Neural crest cell (in vitro differentiated cells): ENCODE data around the gene UVRAG. TPM values are rescaled to one million over a fixed set of nuclear protein-coding genes. Genes with fewer than 3 reads are reported as not detected.

Experiments
- DNase-seq: peaks from one replicate; pipeline ENCODE4 v3.0.0; 2021; ENCODE audit warnings: low read depth, mixed read lengths, low spot score
- H3K27ac Mint-ChIP-seq: one replicate; pipeline ENCODE4 v1.8.0; 2021; ENCODE audit warnings: mild to moderate bottlenecking, mixed read lengths; ENCODE audit not compliant: unreplicated experiment
- H3K27me3 Mint-ChIP-seq: 2 replicates; pipeline ENCODE4 v1.8.0; 2021; ENCODE audit warnings: low read depth, mild to moderate bottlenecking, mixed read lengths
- H3K36me3 Mint-ChIP-seq: 2 replicates; pipeline ENCODE4 v1.8.0; 2021; ENCODE audit warnings: low read depth, mild to moderate bottlenecking, mixed read lengths
- H3K4me1 Mint-ChIP-seq: 2 replicates; pipeline ENCODE4 v1.8.0; 2021; ENCODE audit warnings: mixed read lengths
- H3K4me3 Mint-ChIP-seq: one replicate; pipeline ENCODE4 v1.8.0; 2021; ENCODE audit warnings: mild to moderate bottlenecking, mixed read lengths
- H3K9me3 Mint-ChIP-seq: 2 replicates; pipeline ENCODE4 v1.8.0; 2021; ENCODE audit warnings: mixed read lengths
- total RNA-seq: library from RNA; stranded (reverse); gene quantifications from 2 replicates; pipeline ENCODE4 v1.2.1, GENCODE V29; 2021
- TF ChIP-seq, protein P1 (sequence below): fragments of 200-600 bp; sonication (generic); conservative IDR thresholded peaks from 2 replicates; pipeline ENCODE4 v1.5.0; 2021; ENCODE audit warnings: antibody characterized with exemption, mild to moderate bottlenecking

The UVRAG gene
- total RNA-seq, 1 donor from 2014 or later: 29.0 TPM

GRCh38 chr11:75785187-75785586 is 29.8 kb upstream of the UVRAG start:
- no peak for DNase-seq
- Mint-ChIP-seq H3K4me1 (no peaks in the 10 kb centered on the region), H3K9me3 (no peaks in the 10 kb centered on the region), H3K36me3 (no peaks in the 10 kb centered on the region), H3K27me3 (no peaks in the 10 kb centered on the region), H3K4me3 (no peak overlapping the region), H3K27ac (no peak overlapping the region)
- TF ChIP-seq, protein P1, sequence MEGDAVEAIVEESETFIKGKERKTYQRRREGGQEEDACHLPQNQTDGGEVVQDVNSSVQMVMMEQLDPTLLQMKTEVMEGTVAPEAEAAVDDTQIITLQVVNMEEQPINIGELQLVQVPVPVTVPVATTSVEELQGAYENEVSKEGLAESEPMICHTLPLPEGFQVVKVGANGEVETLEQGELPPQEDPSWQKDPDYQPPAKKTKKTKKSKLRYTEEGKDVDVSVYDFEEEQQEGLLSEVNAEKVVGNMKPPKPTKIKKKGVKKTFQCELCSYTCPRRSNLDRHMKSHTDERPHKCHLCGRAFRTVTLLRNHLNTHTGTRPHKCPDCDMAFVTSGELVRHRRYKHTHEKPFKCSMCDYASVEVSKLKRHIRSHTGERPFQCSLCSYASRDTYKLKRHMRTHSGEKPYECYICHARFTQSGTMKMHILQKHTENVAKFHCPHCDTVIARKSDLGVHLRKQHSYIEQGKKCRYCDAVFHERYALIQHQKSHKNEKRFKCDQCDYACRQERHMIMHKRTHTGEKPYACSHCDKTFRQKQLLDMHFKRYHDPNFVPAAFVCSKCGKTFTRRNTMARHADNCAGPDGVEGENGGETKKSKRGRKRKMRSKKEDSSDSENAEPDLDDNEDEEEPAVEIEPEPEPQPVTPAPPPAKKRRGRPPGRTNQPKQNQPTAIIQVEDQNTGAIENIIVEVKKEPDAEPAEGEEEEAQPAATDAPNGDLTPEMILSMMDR: no peak

GRCh38 chr11:75786101-75786736 is 28.8 kb upstream of the UVRAG start:
- H3K4me1 Mint-ChIP-seq: no peaks in the 10 kb centered on the region
- H3K36me3 Mint-ChIP-seq: no peaks in the 10 kb centered on the region
- no peaks in the 10 kb centered on the region for H3K27me3 Mint-ChIP-seq
- TF ChIP-seq, protein P1: no peak
- H3K27ac Mint-ChIP-seq: no peak overlapping the region
- H3K4me3 Mint-ChIP-seq: no peak overlapping the region
- no peaks in the 10 kb centered on the region for H3K9me3 Mint-ChIP-seq
- DNase-seq: no peak

GRCh38 chr11:75789521-75789920 is 25.5 kb upstream of the UVRAG start:
- H3K36me3 Mint-ChIP-seq: no peaks in the 10 kb centered on the region

DNA sequence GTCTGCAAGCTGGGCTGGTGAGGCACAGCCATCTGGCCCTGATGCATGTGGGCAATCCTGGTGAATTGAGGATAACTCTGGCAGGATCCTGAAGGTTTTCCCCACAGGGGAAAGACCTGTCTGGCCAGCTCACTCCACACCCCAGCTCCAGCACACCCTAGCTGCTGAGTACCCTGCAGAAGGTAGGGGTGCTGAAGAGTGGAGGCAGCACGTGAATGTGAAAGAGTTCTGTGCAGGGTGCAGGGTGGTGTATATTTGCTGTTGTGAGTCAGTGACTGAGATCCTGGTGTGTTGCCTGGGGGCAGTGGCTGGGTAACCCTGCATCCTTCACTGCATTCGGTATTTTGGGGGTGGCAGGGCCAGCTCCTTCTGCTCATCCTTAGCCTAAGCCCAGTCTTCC is 24.0 kb upstream of the UVRAG start:
- H3K27me3 Mint-ChIP-seq: no peaks in the 10 kb centered on the region
- no peak overlapping the region for H3K4me3 Mint-ChIP-seq
- TF ChIP-seq, protein P1: no peak
- H3K36me3 Mint-ChIP-seq: no peaks in the 10 kb centered on the region
- no peaks in the 10 kb centered on the region for H3K4me1 Mint-ChIP-seq
- H3K9me3 Mint-ChIP-seq: no peaks in the 10 kb centered on the region
- no peak for DNase-seq
- H3K27ac Mint-ChIP-seq: no peak overlapping the region

More at GRCh38 chr11:75789521-75789920, 25.5 kb upstream of the UVRAG start:
- no peak for DNase-seq
- H3K4me3 Mint-ChIP-seq: no peak overlapping the region
- TF ChIP-seq, protein P1: no peak
- H3K27ac Mint-ChIP-seq: no peak overlapping the region
- no peaks in the 10 kb centered on the region for H3K4me1 Mint-ChIP-seq
- H3K27me3 Mint-ChIP-seq: no peaks in the 10 kb centered on the region
- no peaks in the 10 kb centered on the region for H3K9me3 Mint-ChIP-seq

- TF ChIP-seq, protein P1: no peak
- H3K27ac Mint-ChIP-seq: no peak overlapping the region
- DNase-seq: no peak
- no peaks in the 10 kb centered on the region for H3K36me3 Mint-ChIP-seq
- no peaks in the 10 kb centered on the region for H3K27me3 Mint-ChIP-seq
- H3K4me1 Mint-ChIP-seq: no peaks in the 10 kb centered on the region
- H3K9me3 Mint-ChIP-seq: no peaks in the 10 kb centered on the region
- H3K4me3 Mint-ChIP-seq: no peak overlapping the region
These were observed 22.8 kb upstream of the UVRAG start for GRCh38 chr11:75792127-75792731.
